Choroid plexus epithelial cell (primary cell): ENCODE data around the gene FOSL1.

ENCODE experiments used
- DNase-seq: peaks from one replicate; pipeline ENCODE4 v3.0.0-alpha.2; 2010; ENCODE audit warnings: low read depth
- H3K4me3 ChIP-seq: 2 replicates; pipeline ENCODE4 v1.5.1; 2011; ENCODE audit warnings: low read depth, mild to moderate bottlenecking, control low read depth, low read length, moderate library complexity
- TF ChIP-seq, protein P1 (sequence below): conservative IDR thresholded peaks from 2 replicates; pipeline ENCODE4 v1.5.1; 2011; ENCODE audit warnings: low read depth, mild to moderate bottlenecking, control low read depth, inconsistent platforms, low read length, moderate library complexity

Gene FOSL1

DNA sequence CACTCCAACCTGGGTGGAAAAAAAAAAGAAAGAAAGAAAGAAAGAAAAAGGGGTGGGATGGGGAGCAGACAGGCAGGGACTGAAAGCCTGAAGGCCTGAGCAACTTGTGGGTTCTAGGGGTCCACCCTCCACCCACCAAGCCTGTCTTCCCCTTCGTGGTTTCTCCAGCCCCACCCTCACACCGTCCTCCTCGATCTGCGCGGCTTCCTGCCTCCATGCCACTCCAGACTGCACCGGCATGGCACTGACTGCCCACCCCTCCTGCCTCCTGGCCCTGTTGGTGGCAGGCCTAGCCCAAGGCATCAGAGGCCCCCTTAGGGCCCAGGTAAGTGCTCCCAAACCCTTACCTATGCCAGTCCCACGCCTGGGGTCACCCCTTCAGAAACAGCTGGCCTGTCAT lies 20.6 kb downstream of the FOSL1 start, which contains the start of gene CTSW:
Gene CTSW, plus strand, starts transcription at position 221 of the 400 bp plus-strand sequence. Its CDS starts 18 bp downstream, at position 239.
- DNase-seq, result no peak
- TF ChIP-seq, protein P1, sequence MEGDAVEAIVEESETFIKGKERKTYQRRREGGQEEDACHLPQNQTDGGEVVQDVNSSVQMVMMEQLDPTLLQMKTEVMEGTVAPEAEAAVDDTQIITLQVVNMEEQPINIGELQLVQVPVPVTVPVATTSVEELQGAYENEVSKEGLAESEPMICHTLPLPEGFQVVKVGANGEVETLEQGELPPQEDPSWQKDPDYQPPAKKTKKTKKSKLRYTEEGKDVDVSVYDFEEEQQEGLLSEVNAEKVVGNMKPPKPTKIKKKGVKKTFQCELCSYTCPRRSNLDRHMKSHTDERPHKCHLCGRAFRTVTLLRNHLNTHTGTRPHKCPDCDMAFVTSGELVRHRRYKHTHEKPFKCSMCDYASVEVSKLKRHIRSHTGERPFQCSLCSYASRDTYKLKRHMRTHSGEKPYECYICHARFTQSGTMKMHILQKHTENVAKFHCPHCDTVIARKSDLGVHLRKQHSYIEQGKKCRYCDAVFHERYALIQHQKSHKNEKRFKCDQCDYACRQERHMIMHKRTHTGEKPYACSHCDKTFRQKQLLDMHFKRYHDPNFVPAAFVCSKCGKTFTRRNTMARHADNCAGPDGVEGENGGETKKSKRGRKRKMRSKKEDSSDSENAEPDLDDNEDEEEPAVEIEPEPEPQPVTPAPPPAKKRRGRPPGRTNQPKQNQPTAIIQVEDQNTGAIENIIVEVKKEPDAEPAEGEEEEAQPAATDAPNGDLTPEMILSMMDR, result no peak
- H3K4me3 ChIP-seq, result no peak within 1 kb of the TSS

DNA sequence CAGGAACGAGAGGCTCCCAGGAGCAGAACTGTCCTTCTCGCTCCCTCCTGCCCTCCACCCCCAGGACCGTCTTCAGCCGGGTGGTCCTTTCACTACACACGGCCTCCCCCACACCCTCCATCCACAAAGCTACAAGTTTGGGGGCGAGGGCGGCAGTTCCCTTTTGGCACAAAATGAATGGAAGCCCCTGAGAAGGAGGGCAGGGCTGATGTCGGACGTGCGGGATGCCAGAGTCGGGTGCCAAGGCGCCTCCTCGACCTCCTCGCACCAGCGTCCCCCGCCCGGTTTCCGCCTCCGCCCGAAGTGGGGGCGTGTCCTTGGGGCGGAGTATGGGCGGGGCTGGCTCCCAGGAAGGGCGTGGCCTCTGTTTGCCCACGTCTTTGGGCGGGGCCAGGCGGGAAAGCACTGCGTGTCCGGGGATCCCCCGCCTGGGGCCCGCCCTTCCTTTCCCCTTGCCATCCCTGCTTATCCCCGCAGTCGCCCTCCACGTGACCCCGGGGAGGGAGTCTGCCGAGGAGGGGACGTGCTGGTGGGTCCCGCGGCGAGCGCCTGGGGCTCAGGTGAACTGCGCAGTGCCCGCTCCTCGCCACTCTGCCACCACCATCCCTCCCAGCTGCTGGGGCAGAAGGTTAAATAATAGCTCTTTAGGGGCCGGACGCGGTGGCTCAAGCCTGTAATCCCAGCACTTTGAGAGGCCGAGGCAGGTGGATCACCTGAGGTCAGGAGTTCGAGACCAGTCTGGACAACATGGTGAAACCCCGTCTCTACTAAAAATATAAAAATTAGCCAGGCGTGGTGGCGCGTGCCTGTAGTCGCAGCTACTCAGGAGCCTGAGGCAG lies 26.7 kb downstream of the FOSL1 start:
- TF ChIP-seq, protein P1, result no peak
- peak; percentile 94 for DNase-seq
- H3K4me3 ChIP-seq, result peak overlapping the region; percentile 72

DNA sequence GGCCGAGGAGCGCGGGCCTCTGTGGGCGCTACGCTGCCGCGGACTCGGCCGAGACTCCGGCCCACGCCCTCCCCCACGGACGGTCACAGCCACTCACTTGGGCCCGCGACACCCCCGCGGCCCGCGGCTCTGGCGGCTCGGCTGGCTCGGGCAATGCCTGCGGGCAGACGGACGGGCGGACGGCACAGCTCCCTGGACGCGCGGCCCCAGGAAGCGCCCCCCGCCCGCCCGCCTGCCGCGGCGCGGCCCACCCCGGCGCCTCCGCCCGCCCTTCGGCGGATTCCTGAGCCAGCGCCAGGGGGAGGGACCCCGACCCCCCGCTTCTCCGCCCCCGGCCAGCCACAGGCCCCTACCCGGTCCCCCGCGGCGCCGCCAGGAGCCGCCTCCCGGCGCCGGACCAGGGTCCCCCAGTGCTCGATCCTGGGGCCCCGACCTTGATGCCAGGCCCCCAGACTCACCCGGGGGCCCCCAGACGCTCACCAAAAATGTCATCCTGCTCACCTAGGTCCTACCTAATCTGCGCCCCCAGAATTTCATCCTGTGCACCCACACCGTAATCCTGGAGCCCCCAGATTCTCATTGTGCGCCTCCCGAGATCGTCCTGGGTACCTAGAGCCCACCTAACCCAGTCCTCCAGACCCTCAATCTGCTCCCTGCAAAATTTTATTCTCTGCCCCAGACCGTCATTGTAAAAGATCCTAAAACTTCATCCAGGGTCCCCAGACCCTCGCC lies 27.4 kb downstream of the FOSL1 start, which contains the start of gene EFEMP2:
Gene EFEMP2, minus strand, starts transcription at position 215 of the 732 bp plus-strand sequence. CDS start 446 bp downstream, outside the sequence.
- TF ChIP-seq, protein P1, result no peak
- H3K4me3 ChIP-seq, result peak within 1 kb of the TSS; percentile 72

DNA sequence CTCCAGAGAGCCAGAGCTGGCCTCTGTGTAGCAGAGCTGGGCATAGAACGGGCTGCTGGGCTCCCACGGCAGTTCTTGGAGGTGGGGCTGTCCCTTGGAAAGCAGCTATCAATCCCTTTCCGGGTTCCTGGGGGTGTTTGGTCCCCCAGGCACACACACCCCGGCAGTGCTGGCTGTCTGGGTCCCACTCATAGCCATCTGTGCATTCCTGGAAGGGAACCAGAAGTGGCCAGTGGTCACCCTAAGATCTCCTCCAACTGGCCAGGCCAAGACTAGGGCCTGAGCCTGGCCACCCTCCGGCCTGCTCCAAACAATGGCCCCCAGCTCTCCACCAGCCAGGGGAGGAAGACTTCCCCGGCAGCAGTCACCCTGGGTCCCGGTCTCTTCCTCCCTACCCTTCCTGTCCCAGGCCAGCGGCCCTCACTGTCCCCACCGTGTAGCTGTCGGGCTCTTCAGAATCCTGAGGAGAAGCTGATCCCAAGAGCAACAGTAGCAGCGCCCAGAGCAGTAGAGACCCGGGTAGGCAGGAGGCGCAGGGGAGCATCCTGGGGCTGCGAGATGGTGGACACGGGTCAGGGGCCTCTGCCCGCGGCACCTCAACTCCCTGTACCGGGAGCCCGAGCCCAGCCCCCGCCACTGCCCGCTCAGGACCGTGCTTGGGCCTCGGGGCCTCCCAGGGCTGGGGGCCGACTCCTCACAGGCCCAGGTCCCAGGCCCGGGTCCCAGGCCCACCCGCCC lies 28.2 kb downstream of the FOSL1 start:
- peak; percentile 50 for DNase-seq
- TF ChIP-seq, protein P1, result peak; percentile 48
- peak overlapping the region; percentile 72 for H3K4me3 ChIP-seq

More for the DNA sequence above, 27.4 kb downstream of the FOSL1 start, which contains the start of gene EFEMP2:
- peak; percentile 55 for DNase-seq

DNA sequence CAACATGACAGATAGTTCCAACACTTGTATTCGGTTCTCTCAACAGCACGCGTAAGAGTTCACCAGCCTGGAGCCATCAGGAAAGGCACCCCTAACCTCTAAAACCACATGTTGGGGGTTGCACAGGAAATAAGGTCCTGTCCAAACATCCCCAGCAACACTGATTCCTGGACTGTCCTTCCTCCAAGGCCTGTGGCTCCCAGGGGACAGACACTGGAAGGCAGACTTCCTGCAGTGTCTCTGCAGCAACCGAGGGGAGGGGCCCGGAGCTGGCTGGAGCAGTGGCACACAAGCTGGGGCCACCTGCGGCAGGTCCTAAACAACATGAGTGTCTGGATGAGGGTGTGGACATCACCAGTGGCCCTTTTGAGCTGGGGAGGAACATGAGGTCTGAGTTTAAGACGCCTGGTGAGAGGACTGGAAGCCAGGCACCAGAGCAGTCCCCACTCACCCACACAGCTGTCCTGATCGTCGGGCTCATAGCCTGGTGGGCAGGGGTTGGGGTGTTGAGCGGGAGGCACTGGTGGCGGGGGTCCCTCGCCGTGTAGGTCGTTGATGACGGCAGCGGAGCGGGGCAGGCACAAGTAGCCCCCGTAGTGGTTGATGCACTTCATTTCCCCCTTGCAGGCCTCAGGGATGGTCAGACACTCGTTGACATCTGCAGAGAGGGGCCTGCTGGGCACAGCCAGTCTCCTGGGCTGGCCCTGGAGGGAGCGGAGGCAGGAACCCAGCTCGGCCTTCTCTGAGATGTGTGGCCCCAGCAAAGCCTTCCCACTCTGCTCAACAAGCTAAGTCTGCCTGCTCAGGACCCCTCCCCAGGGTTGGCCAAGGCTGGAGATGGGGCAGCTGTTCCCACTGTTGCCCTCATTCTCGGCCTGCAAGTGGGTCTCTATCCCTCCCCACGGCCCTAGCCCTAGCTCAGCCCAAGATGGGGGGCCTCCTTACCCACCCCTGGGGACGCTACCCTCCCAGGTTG lies 29.2 kb downstream of the FOSL1 start:
- DNase-seq, result no peak
- H3K4me3 ChIP-seq, result peak overlapping the region; percentile 72
- TF ChIP-seq, protein P1, result no peak

DNA sequence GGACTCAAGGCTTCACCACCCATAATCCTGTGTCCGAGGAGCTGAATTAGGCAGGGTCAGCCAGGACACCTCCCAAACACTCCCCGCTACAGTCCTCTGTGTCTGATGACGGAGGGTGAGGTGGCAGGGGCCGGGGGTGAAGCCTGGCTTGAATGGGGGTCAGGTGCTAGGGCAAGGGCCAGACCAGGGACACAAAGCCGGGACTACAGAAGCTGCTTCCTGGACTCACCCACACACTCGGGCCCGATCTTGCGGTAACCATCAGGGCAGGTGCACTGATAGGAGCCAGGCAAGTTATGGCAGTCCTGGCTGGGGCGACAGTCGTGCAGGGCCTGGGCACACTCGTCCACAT lies 29.9 kb downstream of the FOSL1 start:
- TF ChIP-seq, protein P1, result no peak
- DNase-seq, result no peak
- peak overlapping the region; percentile 30 for H3K4me3 ChIP-seq
